ENCODE data around the gene EVC.
"Not testable (repeated sequence)": the region's sequence is repeated elsewhere in the genome, so short reads cannot be mapped to it uniquely, and the experiment has no call there.

EVC gene

GRCh38 chr4:5708449-5709206 is 2.4 kb upstream of the EVC start, which contains the start of gene EVC2:
Gene EVC2 (minus strand): TSS chr4:5708559. CDS start chr4:5708513, 46 bp downstream.
- peak in 1 of 2 donors; percentile 12 for DNase-seq (ENCODE audit: low read depth in 2 of 2)

- no peak for DNase-seq (ENCODE audit: low read depth in 2 of 2)
Observed at GRCh38 chr4:5709207-5709575, 1.8 kb upstream of the EVC start.

- no peak for DNase-seq (ENCODE audit: low read depth in 2 of 2)
Observed at GRCh38 chr4:5710065-5710960, 688 bp upstream of the EVC start.

- DNase-seq (ENCODE audit: low read depth in 2 of 2) = no peak
Observed at GRCh38 chr4:5711479-5712184, 631 bp downstream of the EVC start.

- DNase-seq (ENCODE audit: low read depth in 2 of 2) = peak in 1 of 2 donors; percentile 3
Observed at GRCh38 chr4:5712517-5712916, 1.5 kb downstream of the EVC start.

GRCh38 chr4:5712931-5713330 is 1.9 kb downstream of the EVC start:
- DNase-seq (ENCODE audit: low read depth in 2 of 2) = no peak

- DNase-seq (ENCODE audit: low read depth in 2 of 2) = no peak
Observed at GRCh38 chr4:5713861-5714260, 2.9 kb downstream of the EVC start.

GRCh38 chr4:5715357-5715756 is 4.4 kb downstream of the EVC start:
- no peak for DNase-seq (ENCODE audit: low read depth in 2 of 2)

- no peak for DNase-seq (ENCODE audit: low read depth in 2 of 2)
Observed at GRCh38 chr4:5716391-5716790, 5.4 kb downstream of the EVC start.

- DNase-seq (ENCODE audit: low read depth in 2 of 2) = no peak
Observed at GRCh38 chr4:5717449-5718158, 6.6 kb downstream of the EVC start.

- DNase-seq (ENCODE audit: low read depth in 2 of 2) = no peak
Observed at GRCh38 chr4:5718411-5718810, 7.4 kb downstream of the EVC start.

GRCh38 chr4:5719350-5720055 is 8.5 kb downstream of the EVC start:
- DNase-seq (ENCODE audit: low read depth in 2 of 2) = no peak

GRCh38 chr4:5720157-5720850 is 9.3 kb downstream of the EVC start:
- no peak for DNase-seq (ENCODE audit: low read depth in 2 of 2)

- DNase-seq (ENCODE audit: low read depth in 2 of 2) = no peak
Observed at GRCh38 chr4:5720980-5721379, 10.0 kb downstream of the EVC start.

GRCh38 chr4:5721923-5722322 is 10.9 kb downstream of the EVC start:
- no peak for DNase-seq (ENCODE audit: low read depth in 2 of 2)

GRCh38 chr4:5722328-5722727 is 11.3 kb downstream of the EVC start:
- no peak for DNase-seq (ENCODE audit: low read depth in 2 of 2)

- DNase-seq (ENCODE audit: low read depth in 2 of 2) = no peak
Observed at GRCh38 chr4:5724377-5724776, 13.4 kb downstream of the EVC start.

- DNase-seq (ENCODE audit: low read depth in 2 of 2) = not testable (repeated sequence)
Observed at GRCh38 chr4:5728412-5728811, 17.4 kb downstream of the EVC start.

- DNase-seq (ENCODE audit: low read depth in 2 of 2) = no peak
Observed at GRCh38 chr4:5730436-5730835, 19.4 kb downstream of the EVC start.

All from stimulated activated CD4-positive, alpha-beta T cell treated with anti-CD3 and anti-CD28 coated beads, Interleukin-15, amount 100 ng/mL, for 48 hours (primary cell).